ENCODE measurements around the gene PSTPIP1.

PSTPIP1 gene

GRCh38 chr15:77035999-77036471 is 41.1 kb downstream of the PSTPIP1 start:
- TF ChIP-seq PATZ1 (CRISPR knock-in tag; IDR thresholded peaks at IDR 0.05; ENCODE audit: borderline replicate concordance) (no peak), ZNF70 (CRISPR knock-in tag; IDR thresholded peaks at IDR 0.05) (no peak)
- no peak for ATAC-seq

GRCh38 chr15:77036537-77037387 is 41.8 kb downstream of the PSTPIP1 start:
- TF ChIP-seq RARB (CRISPR knock-in tag; IDR thresholded peaks at IDR 0.05) (no peak), PPARA (CRISPR knock-in tag; IDR thresholded peaks at IDR 0.05; ENCODE audit: borderline replicate concordance) (no peak), ZFP3 (CRISPR knock-in tag; IDR thresholded peaks at IDR 0.05) (no peak), ISL1 (CRISPR knock-in tag; IDR thresholded peaks at IDR 0.05) (no peak), POU6F1 (CRISPR knock-in tag; IDR thresholded peaks at IDR 0.05; ENCODE audit: borderline replicate concordance, low read depth) (no peak), OSR1 (CRISPR knock-in tag; IDR thresholded peaks at IDR 0.05) (no peak), GLIS3 (CRISPR knock-in tag; IDR thresholded peaks at IDR 0.05) (no peak), PATZ1 (CRISPR knock-in tag; IDR thresholded peaks at IDR 0.05; ENCODE audit: borderline replicate concordance) (no peak), CSDC2 (CRISPR knock-in tag; IDR thresholded peaks at IDR 0.05) (no peak), ZFP30 (CRISPR knock-in tag; IDR thresholded peaks at IDR 0.05) (no peak), SNAI2 (CRISPR knock-in tag; IDR thresholded peaks at IDR 0.05) (no peak), TCF4 (CRISPR knock-in tag; IDR thresholded peaks at IDR 0.05; ENCODE audit: borderline replicate concordance) (no peak), TSHZ2 (CRISPR knock-in tag; IDR thresholded peaks at IDR 0.05) (no peak), ZNF70 (CRISPR knock-in tag; IDR thresholded peaks at IDR 0.05) (no peak), ZC3H10 (CRISPR knock-in tag; IDR thresholded peaks at IDR 0.05) (no peak), ZNF8 (CRISPR knock-in tag; IDR thresholded peaks at IDR 0.05) (no peak)
- no peak for ATAC-seq

GRCh38 chr15:77037388-77038209 is 42.7 kb downstream of the PSTPIP1 start:
- TF ChIP-seq TSHZ2 (CRISPR knock-in tag; IDR thresholded peaks at IDR 0.05) (no peak), PPARA (CRISPR knock-in tag; IDR thresholded peaks at IDR 0.05; ENCODE audit: borderline replicate concordance) (no peak), POU6F1 (CRISPR knock-in tag; IDR thresholded peaks at IDR 0.05; ENCODE audit: borderline replicate concordance, low read depth) (no peak), ZC3H10 (CRISPR knock-in tag; IDR thresholded peaks at IDR 0.05) (no peak), TCF4 (CRISPR knock-in tag; IDR thresholded peaks at IDR 0.05; ENCODE audit: borderline replicate concordance) (no peak), ZNF565 (CRISPR knock-in tag; conservative IDR thresholded peaks at IDR 0.05; ENCODE audit: low read depth) (no peak), ARNTL (CRISPR knock-in tag; IDR thresholded peaks at IDR 0.05; ENCODE audit: borderline replicate concordance, low read depth) (no peak)
- no peak for ATAC-seq

Measured in SK-N-SH treated with all-trans-retinoic acid at 6 μM for 48 hours (cell line).